Measurements from ENCODE around the gene KDM5A. TPM values are rescaled to one million over a fixed set of nuclear protein-coding genes. Genes with fewer than 3 reads are reported as not detected.
"Not testable (repeated sequence)": the region's sequence is repeated elsewhere in the genome, so short reads cannot be mapped to it uniquely, and the experiment has no call there.

The KDM5A gene
- polyA plus RNA-seq, 12 donors = 22.1 to 32.1 (median 24.9) TPM; not detected in 1

GRCh38 chr12:334125-334524, 55.0 kb downstream of the KDM5A start:
- no peak for DNase-seq

- DNase-seq = no peak
These were observed 56.4 kb downstream of the KDM5A start for GRCh38 chr12:332581-333205.

- DNase-seq = no peak
These were observed 57.8 kb downstream of the KDM5A start for GRCh38 chr12:331287-331686.

- DNase-seq = no peak
These were observed 63.2 kb downstream of the KDM5A start for GRCh38 chr12:325906-326305.

- DNase-seq = no peak
These were observed 65.6 kb downstream of the KDM5A start for GRCh38 chr12:323507-323906.

- no peak for DNase-seq
These were observed 67.4 kb downstream of the KDM5A start for GRCh38 chr12:321606-322326.

- DNase-seq = no peak
These were observed 70.2 kb downstream of the KDM5A start for GRCh38 chr12:318759-319515.

- no peak for DNase-seq
These were observed 80.6 kb downstream of the KDM5A start for GRCh38 chr12:308511-308910.

- no peak for DNase-seq
These were observed 81.7 kb downstream of the KDM5A start for GRCh38 chr12:307406-307805.

GRCh38 chr12:304805-305204, 84.3 kb downstream of the KDM5A start:
- DNase-seq = no peak

- not testable (repeated sequence) for DNase-seq
These were observed 86.4 kb downstream of the KDM5A start for GRCh38 chr12:302766-303165.

GRCh38 chr12:300166-300565, 89.0 kb downstream of the KDM5A start:
- DNase-seq = not testable (repeated sequence)

GRCh38 chr12:299511-299910, 89.6 kb downstream of the KDM5A start:
- DNase-seq = not testable (repeated sequence)

- DNase-seq = not testable (repeated sequence)
These were observed 91.1 kb downstream of the KDM5A start for GRCh38 chr12:298059-298458.

- no peak for DNase-seq
These were observed 94.0 kb downstream of the KDM5A start for GRCh38 chr12:295132-295531.

GRCh38 chr12:293199-293598, 95.9 kb downstream of the KDM5A start:
- DNase-seq = no peak

GRCh38 chr12:292186-292585, 96.9 kb downstream of the KDM5A start:
- DNase-seq = no peak

GRCh38 chr12:291153-291723, 97.9 kb downstream of the KDM5A start:
- DNase-seq = no peak

- DNase-seq = no peak
These were observed 100.4 kb downstream of the KDM5A start for GRCh38 chr12:288687-289086.

- DNase-seq = no peak
These were observed 102.4 kb downstream of the KDM5A start for GRCh38 chr12:286531-287300.

- DNase-seq = no peak
These were observed 111.1 kb downstream of the KDM5A start for GRCh38 chr12:278046-278445.

- no peak for DNase-seq
These were observed 113.3 kb downstream of the KDM5A start for GRCh38 chr12:275812-276211.
